Measurements from ENCODE around the gene SERPINA4.

SERPINA4 gene, protein sequence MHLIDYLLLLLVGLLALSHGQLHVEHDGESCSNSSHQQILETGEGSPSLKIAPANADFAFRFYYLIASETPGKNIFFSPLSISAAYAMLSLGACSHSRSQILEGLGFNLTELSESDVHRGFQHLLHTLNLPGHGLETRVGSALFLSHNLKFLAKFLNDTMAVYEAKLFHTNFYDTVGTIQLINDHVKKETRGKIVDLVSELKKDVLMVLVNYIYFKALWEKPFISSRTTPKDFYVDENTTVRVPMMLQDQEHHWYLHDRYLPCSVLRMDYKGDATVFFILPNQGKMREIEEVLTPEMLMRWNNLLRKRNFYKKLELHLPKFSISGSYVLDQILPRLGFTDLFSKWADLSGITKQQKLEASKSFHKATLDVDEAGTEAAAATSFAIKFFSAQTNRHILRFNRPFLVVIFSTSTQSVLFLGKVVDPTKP

DNA sequence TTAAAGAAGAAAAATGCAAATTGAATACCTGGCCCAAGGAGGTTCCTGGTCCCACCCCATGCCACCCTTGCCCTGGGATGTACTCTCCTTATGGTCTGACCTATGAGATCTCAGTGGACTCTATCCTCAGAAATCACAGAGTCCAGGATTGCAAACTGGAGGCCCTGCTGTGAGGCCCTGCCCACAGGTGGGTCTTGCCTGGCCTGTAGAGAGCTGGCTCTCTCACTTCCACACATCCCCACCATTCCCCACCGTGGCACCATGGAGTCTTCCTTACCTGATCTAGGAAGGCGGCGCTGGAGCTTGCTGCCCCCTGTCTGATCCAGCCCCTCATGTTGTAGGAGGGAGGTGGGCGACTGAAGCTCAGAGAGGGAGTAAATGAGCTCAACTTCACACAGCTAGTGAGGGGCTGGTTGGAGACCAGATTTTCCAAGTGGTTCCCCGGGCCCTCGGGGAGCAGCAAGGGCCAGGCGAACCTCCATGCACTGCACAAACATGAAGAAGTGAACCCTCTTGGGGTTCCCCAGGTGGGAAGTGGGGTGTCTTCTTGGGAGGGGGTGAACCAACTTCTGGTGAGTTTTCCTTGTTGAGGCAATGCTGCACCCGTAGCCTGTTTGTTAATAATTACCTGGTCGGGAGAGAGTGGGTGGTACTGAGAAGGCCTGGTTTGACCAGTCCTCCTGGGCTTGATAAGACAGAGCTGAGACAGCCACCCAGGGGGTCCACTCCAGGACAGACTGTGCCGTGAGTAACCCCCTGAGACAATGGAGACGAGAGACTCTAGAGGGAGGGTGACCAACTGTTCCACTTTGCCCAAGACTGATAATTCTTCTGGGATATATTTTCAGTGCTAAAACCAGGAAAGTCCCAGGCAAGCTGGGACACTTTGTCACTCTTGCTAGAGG, at the start of gene SERPINA4:
SERPINA4 (plus strand) TSS at position 692 of the 905 bp plus-strand sequence. CDS start 2,041 bp downstream, outside the sequence.
- in situ Hi-C loops (cut with MboI; ENCODE audit: low pct_unique_long_range_greater_than_20kb, low sequenced_read_pairs) = no loop called here
- no peak for DNase-seq

DNA sequence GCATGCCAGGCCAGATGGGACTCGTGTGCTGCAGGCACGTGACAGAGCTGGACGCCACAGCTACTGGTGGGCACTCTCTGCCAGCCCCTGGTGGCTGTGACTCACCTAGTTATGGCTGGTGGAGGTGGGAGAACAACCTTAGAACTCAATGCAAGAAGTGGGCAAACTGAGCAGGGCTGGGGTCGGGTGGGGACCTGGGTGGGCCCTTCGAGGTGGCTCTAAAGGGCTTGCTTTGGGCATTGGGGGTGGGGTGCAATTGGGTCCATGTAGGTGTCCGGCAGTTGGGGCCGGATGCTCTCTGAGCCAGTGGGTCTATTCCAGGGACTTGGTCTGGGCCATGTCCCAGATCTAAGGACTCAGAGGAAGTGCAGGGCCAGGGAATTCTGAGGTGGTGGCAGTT, 46.9 kb upstream of the SERPINA4 start:
- DNase-seq = no peak
- in situ Hi-C loops (cut with MboI; ENCODE audit: low pct_unique_long_range_greater_than_20kb, low sequenced_read_pairs) = no loop called here

DNA sequence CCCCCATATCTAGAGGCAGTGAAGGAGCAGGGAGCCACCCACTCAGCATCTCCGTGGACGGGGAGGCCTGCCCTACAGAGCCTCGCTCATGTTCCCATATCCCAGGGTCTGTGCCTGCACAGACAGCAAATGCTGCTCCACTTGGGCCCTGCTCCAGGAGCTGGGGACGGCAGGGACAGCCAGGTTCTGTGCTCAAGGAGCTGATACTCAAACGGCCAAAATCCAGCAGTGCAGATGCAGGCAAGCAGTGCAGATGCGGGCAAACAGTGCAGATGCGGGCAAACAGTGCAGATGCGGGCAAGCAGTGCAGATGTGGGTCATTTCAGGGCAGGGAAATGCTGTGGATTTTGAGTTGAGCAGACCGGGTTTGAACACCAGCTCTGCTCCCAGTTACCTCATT, 45.8 kb upstream of the SERPINA4 start:
- in situ Hi-C loops (cut with MboI; ENCODE audit: low pct_unique_long_range_greater_than_20kb, low sequenced_read_pairs) = no loop called here
- DNase-seq = no peak

DNA sequence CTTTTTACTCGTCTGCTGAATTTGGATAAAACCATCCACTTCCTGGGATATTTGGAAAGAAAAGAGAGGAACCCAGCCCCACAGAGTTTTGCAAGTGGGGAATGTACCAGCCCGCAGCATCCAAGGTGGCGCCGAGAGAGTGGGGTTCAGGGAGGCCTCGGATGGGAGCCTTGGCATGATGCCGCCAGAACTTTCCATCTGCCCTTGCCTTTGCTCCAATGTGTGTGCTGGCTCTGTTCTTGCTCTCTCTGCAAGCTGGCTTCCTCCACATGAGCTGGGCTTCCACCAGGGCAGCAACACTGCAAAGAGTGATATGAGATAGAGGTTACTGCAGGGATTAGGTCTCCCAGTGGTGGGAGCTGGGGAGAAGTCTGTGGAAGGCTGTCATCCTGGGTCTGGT, 45.4 kb upstream of the SERPINA4 start:
- no peak for DNase-seq
- in situ Hi-C loops (cut with MboI; ENCODE audit: low pct_unique_long_range_greater_than_20kb, low sequenced_read_pairs) = no loop called here

DNA sequence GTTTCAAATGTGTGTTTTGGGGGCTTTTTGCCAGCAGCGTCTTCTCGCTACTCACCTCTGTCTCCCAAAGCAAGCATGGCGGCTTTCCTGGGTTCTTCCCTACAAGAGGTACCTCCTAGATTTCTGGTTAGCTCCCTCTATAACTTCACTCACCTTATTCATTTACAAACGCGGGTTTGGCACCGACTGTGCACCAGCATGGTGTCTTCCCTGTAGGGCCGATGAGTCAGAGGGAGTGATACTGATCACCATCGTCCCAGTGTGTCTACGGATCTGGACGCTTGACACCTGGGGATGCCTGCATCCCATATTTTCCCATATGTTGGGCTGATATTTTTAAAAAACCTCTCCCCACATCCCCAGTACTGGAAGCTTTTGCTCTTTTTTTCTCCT, 44.0 kb upstream of the SERPINA4 start:
- in situ Hi-C loops (cut with MboI; ENCODE audit: low pct_unique_long_range_greater_than_20kb, low sequenced_read_pairs) = no loop called here

DNA sequence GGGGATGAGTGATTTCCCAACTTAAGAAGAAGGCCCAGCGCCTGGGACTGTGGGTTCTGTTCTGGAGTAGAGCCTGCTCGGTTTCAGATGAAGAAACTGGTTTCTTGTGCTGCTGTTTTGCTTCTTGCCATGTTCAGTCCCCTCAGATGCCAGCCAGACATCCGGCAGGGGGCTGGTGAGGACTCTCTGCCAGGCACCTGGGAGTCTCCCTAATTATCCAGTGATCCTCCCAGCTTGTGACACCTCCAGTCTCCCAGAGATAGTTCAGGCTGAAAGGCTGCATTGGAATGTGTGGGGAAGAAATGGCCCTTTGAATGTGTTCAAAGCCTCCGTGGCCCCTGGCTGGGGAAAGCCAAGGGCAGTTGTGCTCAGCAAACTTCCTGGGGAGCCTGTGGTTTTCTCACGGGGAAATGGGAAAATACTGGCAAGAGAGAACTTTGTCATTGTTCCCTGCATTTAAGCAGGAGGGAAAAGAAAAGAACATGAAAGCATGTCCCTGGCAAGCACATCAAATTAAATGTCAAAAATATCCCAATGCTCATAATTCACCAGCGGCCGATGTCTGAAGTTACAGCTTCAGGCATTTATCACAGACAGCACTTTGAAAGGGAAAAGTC, 43.5 kb upstream of the SERPINA4 start:
- DNase-seq = no peak
- in situ Hi-C loops (cut with MboI; ENCODE audit: low pct_unique_long_range_greater_than_20kb, low sequenced_read_pairs) = no loop called here

More for the DNA sequence above, 44.0 kb upstream of the SERPINA4 start:
- DNase-seq = no peak

DNA sequence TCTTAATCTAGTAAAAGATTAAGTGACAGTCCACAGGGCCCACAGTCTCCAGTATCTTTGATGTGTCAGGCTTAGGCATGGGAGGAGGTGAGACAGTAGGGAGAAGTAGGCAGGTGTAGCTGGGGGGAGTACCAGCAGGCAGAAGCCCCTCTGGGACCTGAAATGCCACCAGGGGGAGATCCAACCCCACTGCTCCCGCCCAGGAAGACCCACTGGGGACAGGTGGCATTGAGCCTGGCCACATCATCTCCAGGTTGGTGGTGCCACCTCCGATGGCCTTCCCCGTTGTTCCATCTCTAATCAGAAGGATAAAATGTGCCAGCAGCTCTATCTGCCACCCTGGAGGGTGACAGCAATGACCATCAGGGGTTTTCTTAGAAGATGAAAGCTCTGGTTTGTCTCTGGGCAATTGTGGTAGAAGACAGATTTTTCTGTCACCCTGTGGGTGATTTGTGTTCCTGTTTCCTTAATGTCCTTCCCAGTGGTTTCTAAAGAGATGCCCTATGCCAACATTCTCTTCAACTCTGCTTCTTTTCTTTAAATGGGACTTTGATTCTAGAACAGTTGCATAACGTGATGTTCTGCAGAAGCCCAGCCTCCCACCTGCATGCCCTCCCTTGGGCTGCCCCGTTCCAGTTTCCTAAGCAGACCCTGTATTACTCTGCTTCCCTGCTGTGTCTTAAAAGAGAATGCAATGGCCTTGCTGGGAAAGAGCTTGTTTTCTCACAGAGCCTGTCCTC, 39.7 kb upstream of the SERPINA4 start:
- DNase-seq = no peak
- in situ Hi-C loops (cut with MboI; ENCODE audit: low pct_unique_long_range_greater_than_20kb, low sequenced_read_pairs) = no loop called here

DNA sequence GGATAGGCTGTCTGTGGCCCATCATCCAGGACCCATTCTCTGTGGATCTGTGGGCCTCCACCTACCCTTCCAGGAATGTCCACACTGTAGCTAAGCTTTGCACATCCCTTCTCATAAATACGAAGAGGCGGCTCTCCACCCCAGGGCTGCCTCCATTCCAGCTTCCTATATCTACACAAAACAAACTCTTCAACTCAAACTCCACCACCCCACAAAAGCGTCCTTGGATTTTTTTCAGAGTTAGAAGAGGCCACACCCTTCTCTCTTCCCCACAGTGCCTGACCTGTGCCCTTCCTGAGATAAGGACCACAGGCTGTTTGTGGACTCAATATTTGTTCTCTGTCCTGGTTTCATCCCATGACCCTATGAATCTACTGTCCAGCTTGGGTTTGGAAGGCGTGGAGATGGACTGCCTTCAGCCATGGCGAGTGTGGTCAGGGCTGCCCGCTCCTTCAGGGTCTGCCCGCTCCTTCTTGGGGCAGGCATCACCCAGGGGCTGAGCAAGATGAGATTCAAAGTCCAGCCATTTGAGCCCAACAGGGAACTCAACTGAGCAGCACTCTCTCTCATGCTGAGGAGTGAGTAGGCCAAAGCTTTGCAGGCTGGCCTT, 39.0 kb upstream of the SERPINA4 start:
- in situ Hi-C loops (cut with MboI; ENCODE audit: low pct_unique_long_range_greater_than_20kb, low sequenced_read_pairs) = no loop called here
- no peak for DNase-seq

DNA sequence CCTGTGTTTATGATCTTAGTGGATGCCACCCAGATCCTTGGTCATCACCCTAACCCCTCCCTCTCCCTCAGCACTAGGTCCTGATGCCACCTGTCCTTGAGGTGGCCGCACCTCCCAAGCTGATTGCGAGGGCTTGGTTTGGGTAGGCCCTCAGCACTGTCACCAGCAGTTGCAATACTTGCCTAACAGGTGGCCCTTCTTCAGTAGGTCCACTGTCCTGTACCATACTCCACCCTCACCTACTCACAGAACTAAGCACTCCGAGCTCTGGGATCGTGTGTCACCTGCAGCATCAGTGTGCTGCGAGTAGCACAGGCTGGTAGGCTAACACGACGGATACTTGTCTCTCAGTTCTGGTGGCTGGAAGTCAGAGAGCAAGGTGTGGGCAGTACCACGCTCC, 38.0 kb upstream of the SERPINA4 start:
- in situ Hi-C loops (cut with MboI; ENCODE audit: low pct_unique_long_range_greater_than_20kb, low sequenced_read_pairs) = no loop called here
- no peak for DNase-seq

DNA sequence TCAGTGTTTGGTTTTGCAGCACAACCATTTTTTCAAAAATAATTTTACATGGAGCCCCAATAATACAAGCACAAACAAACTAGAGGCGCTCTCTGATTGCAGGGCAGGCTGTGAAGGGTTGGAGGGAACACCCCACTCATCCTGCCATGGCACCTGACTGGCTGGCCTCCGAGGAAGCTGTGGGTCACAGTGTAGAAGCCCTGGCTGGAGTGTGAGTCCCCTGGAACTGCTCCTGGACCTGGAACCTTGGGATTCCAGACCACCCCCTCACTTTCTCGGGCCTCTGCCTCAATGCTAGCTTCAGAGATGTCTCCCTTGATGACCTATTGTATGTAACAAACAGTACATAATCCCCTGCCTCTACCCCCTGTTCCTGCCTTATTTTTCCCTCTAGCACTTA, 37.1 kb upstream of the SERPINA4 start:
- in situ Hi-C loops (cut with MboI; ENCODE audit: low pct_unique_long_range_greater_than_20kb, low sequenced_read_pairs) = no loop called here
- DNase-seq = no peak

DNA sequence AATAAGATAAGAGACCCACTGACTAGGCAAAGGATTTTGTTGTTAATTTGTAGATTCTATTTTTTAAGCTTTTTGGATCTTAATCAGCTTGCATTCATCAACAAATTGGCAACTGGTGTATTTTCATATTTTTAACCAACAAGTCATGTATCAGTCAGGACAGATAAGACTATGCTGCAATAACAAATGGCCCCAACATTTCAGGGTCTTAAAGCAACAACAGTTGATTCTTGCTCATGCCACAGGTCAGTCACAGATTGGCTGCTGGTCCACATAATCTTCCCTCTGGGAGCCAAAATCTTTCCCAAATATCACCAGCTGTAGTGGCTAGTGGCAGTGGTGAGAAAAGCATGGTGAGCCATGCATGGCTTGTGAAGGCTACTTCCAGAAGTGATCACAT, 30.1 kb upstream of the SERPINA4 start:
- in situ Hi-C loops (cut with MboI; ENCODE audit: low pct_unique_long_range_greater_than_20kb, low sequenced_read_pairs) = no loop called here
- DNase-seq = no peak

DNA sequence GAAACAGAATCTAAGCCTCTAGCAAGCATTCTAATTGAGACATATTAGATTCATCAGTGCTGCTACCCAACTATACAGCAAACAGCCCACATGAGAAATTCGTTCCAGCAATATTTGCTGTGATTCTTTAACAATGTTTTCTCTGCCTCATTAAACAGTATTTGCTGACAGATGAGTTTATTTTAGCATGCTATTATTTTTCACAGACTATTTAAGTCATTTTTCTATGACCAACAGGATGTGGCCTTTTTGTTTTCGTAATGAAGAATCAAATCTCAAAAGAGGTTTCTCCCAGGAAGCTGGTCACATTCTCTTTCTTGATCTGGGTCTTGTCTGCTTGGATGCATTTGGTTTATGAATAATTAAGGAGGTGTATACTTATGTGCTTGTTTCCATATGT, 28.8 kb upstream of the SERPINA4 start:
- DNase-seq = no peak

DNA sequence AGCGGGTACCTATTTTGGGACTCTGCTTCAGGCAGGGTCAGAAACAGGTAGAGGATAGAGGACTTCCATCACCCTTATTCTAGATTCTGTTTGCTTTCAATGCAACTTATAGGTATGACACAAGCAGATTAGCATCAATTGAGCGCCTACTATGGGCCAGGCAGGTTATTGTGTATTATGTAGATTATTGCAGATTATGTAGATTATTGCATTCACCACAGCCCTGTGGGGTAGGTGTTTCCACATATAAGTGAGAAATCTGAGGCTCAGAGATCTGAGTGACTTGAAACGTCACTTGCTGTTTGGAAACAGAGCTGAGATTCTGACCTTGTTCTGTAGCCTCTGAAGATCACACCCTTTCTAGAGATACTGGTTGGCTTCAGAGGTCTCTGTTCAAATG, 25.7 kb upstream of the SERPINA4 start:
- in situ Hi-C loops (cut with MboI; ENCODE audit: low pct_unique_long_range_greater_than_20kb, low sequenced_read_pairs) = no loop called here
- DNase-seq = no peak

More for the DNA sequence above, 28.8 kb upstream of the SERPINA4 start:
- in situ Hi-C loops (cut with MboI; ENCODE audit: low pct_unique_long_range_greater_than_20kb, low sequenced_read_pairs) = no loop called here

DNA sequence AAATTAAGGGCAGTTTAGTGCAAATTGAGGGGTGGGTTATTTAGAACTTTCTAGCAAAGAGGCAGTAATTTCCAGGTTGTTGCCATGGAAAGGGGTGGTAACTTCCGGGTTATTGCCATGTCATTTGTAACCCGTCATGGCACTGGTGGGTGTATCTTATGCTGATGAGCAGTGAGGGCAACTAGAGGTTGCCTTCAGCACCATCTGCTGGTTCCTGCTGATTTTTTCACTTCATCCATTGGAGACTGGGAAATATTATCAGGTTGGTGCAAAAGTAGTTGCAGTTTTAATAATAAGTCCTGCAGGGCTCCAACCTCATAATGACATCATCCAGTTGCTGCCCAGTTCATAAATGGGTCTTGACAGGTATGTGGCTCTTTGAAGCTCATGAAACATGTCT, 24.4 kb upstream of the SERPINA4 start:
- peak; percentile 13 for DNase-seq
- in situ Hi-C loops (cut with MboI; ENCODE audit: low pct_unique_long_range_greater_than_20kb, low sequenced_read_pairs) = no loop called here

DNA sequence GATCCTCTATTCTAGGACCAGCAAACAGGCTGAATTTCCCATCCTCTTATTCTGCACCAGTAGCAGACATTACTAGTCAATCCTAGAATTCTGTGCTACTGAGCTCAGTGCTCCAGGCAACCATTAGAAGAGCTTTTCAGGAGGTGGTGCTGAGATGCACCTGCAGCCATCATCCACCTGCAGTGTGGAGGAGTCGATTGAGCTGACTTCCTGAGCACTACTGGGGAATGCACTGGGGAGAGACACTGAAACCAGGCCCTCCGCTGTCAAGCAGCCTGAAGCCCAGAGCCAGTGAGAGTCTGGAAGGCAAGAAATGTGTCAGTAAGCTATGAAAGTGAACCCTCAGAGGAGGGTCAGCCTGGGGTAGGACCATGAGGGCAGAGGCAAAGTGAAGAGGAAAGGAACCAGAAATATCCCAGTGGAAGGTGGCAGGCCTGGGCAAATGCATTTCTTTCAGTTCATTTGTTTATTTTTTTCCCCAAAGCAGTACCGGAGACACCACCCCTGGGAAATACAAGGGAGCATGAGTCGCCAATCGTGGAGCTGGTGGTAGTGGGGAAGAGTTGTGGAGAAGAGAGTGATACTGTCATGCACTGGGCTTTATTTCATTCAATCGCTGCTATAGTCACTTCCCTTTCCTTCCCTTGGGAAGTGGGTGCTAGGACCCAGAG, 23.0 kb upstream of the SERPINA4 start:
- no peak for DNase-seq
- in situ Hi-C loops (cut with MboI; ENCODE audit: low pct_unique_long_range_greater_than_20kb, low sequenced_read_pairs) = no loop called here

DNA sequence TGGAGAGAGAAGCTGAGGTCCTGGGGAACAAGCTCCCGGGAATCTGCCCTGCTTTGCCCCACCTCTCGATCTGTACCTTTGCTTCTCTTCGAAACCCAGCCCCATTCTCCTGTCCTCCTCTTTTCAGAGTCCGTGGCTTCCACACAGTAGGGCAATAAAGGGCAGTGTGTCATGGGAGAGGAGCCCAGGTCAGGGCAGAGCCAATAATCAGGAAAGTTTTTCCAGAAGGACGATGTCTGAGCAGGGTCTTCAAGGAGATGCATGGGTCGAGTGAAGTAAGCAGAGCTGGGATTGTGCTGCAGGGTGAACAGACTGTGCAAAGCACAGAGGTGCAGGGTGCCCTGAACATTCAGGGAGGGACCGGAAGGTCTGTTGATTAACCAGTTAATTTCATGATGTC, 22.1 kb upstream of the SERPINA4 start:
- DNase-seq = no peak
- in situ Hi-C loops (cut with MboI; ENCODE audit: low pct_unique_long_range_greater_than_20kb, low sequenced_read_pairs) = no loop called here

DNA sequence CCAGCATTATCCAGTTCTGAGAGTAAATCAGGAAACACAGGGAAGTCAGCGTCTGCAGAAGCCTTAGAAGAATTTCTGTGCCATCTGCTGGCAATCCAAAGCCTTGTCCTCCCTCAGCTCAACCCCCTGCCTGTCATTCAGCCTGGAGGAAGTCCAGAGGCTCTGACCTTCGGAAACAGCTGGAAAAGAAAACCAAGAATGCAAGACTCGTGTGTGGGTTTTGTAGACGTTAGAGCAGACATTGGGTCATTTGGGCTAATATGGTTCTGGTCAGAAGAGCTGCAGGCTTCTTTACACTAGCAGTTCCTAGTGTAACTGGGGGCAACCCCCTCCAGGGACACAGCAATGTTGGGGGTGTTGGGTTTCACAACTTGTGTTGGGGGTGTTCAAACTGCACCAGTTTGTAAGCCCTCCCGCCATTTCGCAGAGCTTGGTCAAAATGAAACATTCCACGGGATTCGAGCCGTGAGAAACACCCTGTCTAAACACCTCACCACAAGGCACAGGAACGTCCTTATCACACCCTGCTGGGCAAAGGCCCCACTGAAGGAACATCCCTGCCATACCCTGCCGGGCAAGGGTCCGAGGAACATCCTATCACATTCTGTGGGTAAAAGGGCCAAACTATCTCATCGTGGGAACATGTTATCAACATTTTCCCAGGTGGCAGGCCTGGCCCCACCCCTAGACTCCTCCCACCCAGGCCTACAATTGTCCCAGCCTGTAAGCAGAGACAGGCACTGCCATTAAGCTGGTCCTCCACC, 21.0 kb upstream of the SERPINA4 start:
- in situ Hi-C loops (cut with MboI; ENCODE audit: low pct_unique_long_range_greater_than_20kb, low sequenced_read_pairs) = no loop called here
- no peak for DNase-seq
